ENCODE measurements around the gene SELENOM.

- TF ChIP-seq CTCF (IDR thresholded peaks at IDR 0.05; ENCODE audit: insufficient read depth, low read length) (no peak), POLR2AphosphoS5 (IDR thresholded peaks at IDR 0.05; ENCODE audit: low read depth) (no peak)
Measured at GRCh38 chr22:31099386-31099785, 8.0 kb downstream of the SELENOM start.
